ENCODE measurements around the gene WHRN. TPM values are rescaled to one million over a fixed set of nuclear protein-coding genes. Genes with fewer than 3 reads are reported as not detected.

Gene WHRN
- total RNA-seq, 2 experiments from 2014 or later: 19.9 to 20.5 TPM

DNA sequence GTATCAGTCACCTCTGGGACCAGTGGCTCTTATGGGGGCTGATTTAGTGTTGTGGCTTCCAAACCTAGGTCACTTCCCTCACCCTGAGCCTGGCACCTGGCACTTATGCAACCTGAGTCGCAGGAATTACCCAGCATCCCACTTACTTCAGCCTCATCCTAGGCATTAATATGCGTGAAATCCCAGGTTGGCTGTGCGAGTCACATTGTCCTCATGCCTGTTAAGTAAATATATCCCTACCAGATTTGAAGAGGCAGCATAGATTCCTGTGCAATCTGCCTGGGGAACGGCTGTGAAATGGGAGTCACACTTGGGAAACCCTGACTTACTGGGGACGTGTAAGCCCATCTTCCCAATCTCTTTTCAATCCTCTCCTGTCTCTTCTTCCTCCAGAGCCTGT lies 74.8 kb downstream of the WHRN start:
- DNase-seq (no peak), ATAC-seq (ENCODE audit: poor library complexity) (no peak)
- H3K36me3 ChIP-seq (ENCODE audit: insufficient read depth, low read length): no peaks in the 10 kb centered on the region
- Mint-ChIP-seq H3K4me3 (no peak overlapping the region), H3K9me3 (no peaks in the 10 kb centered on the region), H3K27me3 (no peaks in the 10 kb centered on the region), H3K27ac (no peak overlapping the region), H3K36me3 (ENCODE audit: low read depth) (no peaks in the 10 kb centered on the region), H3K4me1 (ENCODE audit: low read depth) (peaks cover 5% of the 10 kb centered on the region)
- ChIA-PET CTCF (no interaction called here), POLR2A (no interaction called here)
- no peaks in the 10 kb centered on the region for H3K9me3 ChIP-seq (ENCODE audit: control insufficient read depth in 1 of 2, insufficient read depth in 1 of 2, low read length in 2 of 2)
- H3K4me3 ChIP-seq (ENCODE audit: low read length): no peak overlapping the region
- intact Hi-C loops (cut with DNase I, micrococcal nuclease): no loop called here
- peaks cover 9% of the 10 kb centered on the region for H3K4me1 ChIP-seq (ENCODE audit: insufficient read depth, low read length)
- no peaks in the 10 kb centered on the region for H3K27me3 ChIP-seq (ENCODE audit: control insufficient read depth in 1 of 2, insufficient read depth in 2 of 2, low read length in 2 of 2)
- TF ChIP-seq, protein P1, sequence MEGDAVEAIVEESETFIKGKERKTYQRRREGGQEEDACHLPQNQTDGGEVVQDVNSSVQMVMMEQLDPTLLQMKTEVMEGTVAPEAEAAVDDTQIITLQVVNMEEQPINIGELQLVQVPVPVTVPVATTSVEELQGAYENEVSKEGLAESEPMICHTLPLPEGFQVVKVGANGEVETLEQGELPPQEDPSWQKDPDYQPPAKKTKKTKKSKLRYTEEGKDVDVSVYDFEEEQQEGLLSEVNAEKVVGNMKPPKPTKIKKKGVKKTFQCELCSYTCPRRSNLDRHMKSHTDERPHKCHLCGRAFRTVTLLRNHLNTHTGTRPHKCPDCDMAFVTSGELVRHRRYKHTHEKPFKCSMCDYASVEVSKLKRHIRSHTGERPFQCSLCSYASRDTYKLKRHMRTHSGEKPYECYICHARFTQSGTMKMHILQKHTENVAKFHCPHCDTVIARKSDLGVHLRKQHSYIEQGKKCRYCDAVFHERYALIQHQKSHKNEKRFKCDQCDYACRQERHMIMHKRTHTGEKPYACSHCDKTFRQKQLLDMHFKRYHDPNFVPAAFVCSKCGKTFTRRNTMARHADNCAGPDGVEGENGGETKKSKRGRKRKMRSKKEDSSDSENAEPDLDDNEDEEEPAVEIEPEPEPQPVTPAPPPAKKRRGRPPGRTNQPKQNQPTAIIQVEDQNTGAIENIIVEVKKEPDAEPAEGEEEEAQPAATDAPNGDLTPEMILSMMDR (IDR thresholded peaks at IDR 0.05): no peak
- H3K27ac ChIP-seq (ENCODE audit: low read depth in 1 of 2, low read length in 2 of 2): no peak overlapping the region

DNA sequence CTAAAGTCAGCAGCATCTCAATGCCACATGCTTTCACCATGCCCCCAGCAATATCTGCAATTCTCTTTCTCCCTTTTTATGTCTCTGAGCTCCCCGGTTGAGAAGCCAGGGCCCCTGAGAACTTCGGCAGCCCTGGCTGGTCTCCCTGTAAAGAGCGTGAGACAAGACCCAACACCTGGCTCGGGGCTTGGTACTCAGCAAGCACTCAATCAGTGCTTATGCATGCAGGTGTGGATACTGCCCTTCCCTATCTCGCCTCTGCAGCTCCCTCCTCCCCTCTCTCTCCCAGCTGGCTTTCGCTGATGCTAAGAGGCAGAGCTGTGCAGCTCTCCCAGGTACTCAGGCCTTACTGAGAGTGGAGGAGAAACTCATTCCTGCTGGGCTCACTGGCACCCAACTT lies 75.8 kb downstream of the WHRN start:
- no peaks in the 10 kb centered on the region for H3K27me3 Mint-ChIP-seq
- H3K36me3 Mint-ChIP-seq (ENCODE audit: low read depth): no peaks in the 10 kb centered on the region
- no peak for ATAC-seq (ENCODE audit: poor library complexity)
- peaks cover 5% of the 10 kb centered on the region for H3K4me1 Mint-ChIP-seq (ENCODE audit: low read depth)
- ChIA-PET CTCF (no interaction called here), POLR2A (no interaction called here)
- H3K27ac Mint-ChIP-seq: no peak overlapping the region
- no peaks in the 10 kb centered on the region for H3K9me3 Mint-ChIP-seq
- no peak overlapping the region for H3K4me3 Mint-ChIP-seq
- H3K27me3 ChIP-seq (ENCODE audit: control insufficient read depth in 1 of 2, insufficient read depth in 2 of 2, low read length in 2 of 2): no peaks in the 10 kb centered on the region
- H3K4me3 ChIP-seq (ENCODE audit: low read length): no peak overlapping the region
- H3K9me3 ChIP-seq (ENCODE audit: control insufficient read depth in 1 of 2, insufficient read depth in 1 of 2, low read length in 2 of 2): no peaks in the 10 kb centered on the region
- no peak overlapping the region for H3K27ac ChIP-seq (ENCODE audit: low read depth in 1 of 2, low read length in 2 of 2)
- peaks cover 8% of the 10 kb centered on the region for H3K4me1 ChIP-seq (ENCODE audit: insufficient read depth, low read length)
- TF ChIP-seq, protein P1 (IDR thresholded peaks at IDR 0.05): no peak
- H3K36me3 ChIP-seq (ENCODE audit: insufficient read depth, low read length): no peaks in the 10 kb centered on the region
- intact Hi-C loops (cut with DNase I, micrococcal nuclease): no loop called here
- DNase-seq: no peak

DNA sequence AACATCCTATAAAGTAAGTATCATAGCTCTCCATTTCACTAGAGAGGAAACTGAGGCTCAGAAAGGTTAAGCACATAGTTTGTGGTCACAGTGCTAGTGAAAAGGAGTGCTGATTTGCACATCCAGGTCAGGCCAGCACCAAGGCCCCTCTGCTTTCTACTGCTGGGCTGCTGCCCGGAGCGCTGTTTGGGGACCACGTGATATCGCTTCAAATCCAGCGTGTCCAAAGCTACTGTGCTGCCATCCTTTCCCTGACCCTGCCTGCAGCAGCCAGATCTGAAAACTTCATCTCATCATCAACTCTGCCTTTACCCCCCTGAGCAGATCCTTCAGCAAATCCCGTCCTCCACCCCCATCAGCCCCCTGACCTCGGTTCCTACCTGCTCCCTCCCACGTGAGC lies 76.8 kb downstream of the WHRN start:
- no peaks in the 10 kb centered on the region for H3K4me1 Mint-ChIP-seq (ENCODE audit: low read depth)
- CTCF ChIA-PET: no interaction called here
- Histone ChIP-seq H3K4me3 (ENCODE audit: low read length) (no peak overlapping the region), H3K4me1 (ENCODE audit: insufficient read depth, low read length) (no peaks in the 10 kb centered on the region), H3K9me3 (ENCODE audit: control insufficient read depth in 1 of 2, insufficient read depth in 1 of 2, low read length in 2 of 2) (no peaks in the 10 kb centered on the region), H3K27ac (ENCODE audit: low read depth in 1 of 2, low read length in 2 of 2) (no peak overlapping the region), H3K27me3 (ENCODE audit: control insufficient read depth in 1 of 2, insufficient read depth in 2 of 2, low read length in 2 of 2) (no peaks in the 10 kb centered on the region), H3K36me3 (ENCODE audit: insufficient read depth, low read length) (no peaks in the 10 kb centered on the region)
- no peaks in the 10 kb centered on the region for H3K27me3 Mint-ChIP-seq
- intact Hi-C loops (cut with DNase I, micrococcal nuclease): no loop called here
- H3K4me3 Mint-ChIP-seq: no peak overlapping the region
- H3K36me3 Mint-ChIP-seq (ENCODE audit: low read depth): no peaks in the 10 kb centered on the region
- POLR2A ChIA-PET: no interaction called here
- TF ChIP-seq, protein P1 (IDR thresholded peaks at IDR 0.05): no peak
- no peaks in the 10 kb centered on the region for H3K9me3 Mint-ChIP-seq
- no peak overlapping the region for H3K27ac Mint-ChIP-seq
- ATAC-seq (ENCODE audit: poor library complexity) (no peak), DNase-seq (no peak)
